Caco-2 (cell line): ENCODE data around the gene GAK. TPM values are rescaled to one million over a fixed set of nuclear protein-coding genes. Genes with fewer than 3 reads are reported as not detected.

Source experiments
- BruUV-seq: library from RNA; stranded (reverse); fragments of 400-500 nt; replicated peaks from 2 replicates; lab custom pipeline; 2021; lab: Mats Ljungman, UMichigan
- CTCF ChIA-PET: fragments of 300-600 bp; sonication (Branson Sonifier 250); formaldehyde crosslinking; loops from one replicate; lab custom pipeline; 2022; ENCODE audit warnings: antibody characterized with exemption; lab: Charles Lee
- POLR2A ChIA-PET: fragments of 300-600 bp; sonication (Branson Sonifier 250); formaldehyde crosslinking; loops from one replicate; lab custom pipeline; 2022; ENCODE audit warnings: antibody characterized with exemption; lab: Charles Lee
- DNase-seq, 2 experiments: peaks; one replicate each; pipeline versions ENCODE4 v3.0.0 to v3.0.0-alpha.2; 2020 to 2022
- H3K27me3 ChIP-seq: replicated peaks from 2 replicates; pipeline ENCODE4 v1.6.0; 2011; ENCODE audit warnings: low read length; ENCODE audit not compliant: control insufficient read depth, insufficient read depth
- H3K36me3 ChIP-seq: 2 replicates; pipeline ENCODE4 v1.5.1; 2011; ENCODE audit warnings: low read length; ENCODE audit not compliant: control insufficient read depth, insufficient read depth
- H3K4me1 ChIP-seq: fragments of 250-450 bp; sonication (Bioruptor Pico); 2 replicates; pipeline ENCODE4 v1.5.1; 2020; ENCODE audit warnings: mild to moderate bottlenecking
- H3K4me3 ChIP-seq: 2 replicates; pipeline ENCODE4 v1.5.1; 2011; ENCODE audit warnings: low read depth, mild to moderate bottlenecking, control low read depth, low read length
- H3K9me3 ChIP-seq: fragments of 250-450 bp; sonication (Bioruptor Pico); 2 replicates; pipeline ENCODE4 v1.5.1; 2020; ENCODE audit warnings: mild to moderate bottlenecking, moderate library complexity
- H3K27ac Mint-ChIP-seq: one replicate; pipeline ENCODE4 v1.8.0; 2022; ENCODE audit warnings: mixed read lengths; ENCODE audit not compliant: unreplicated experiment
- H3K27me3 Mint-ChIP-seq: one replicate; pipeline ENCODE4 v1.8.0; 2022; ENCODE audit warnings: mixed read lengths; ENCODE audit not compliant: insufficient read depth, unreplicated experiment
- H3K36me3 Mint-ChIP-seq: one replicate; pipeline ENCODE4 v1.8.0; 2022; ENCODE audit warnings: mild to moderate bottlenecking, mixed read lengths; ENCODE audit not compliant: insufficient read depth, unreplicated experiment
- H3K4me1 Mint-ChIP-seq: one replicate; pipeline ENCODE4 v1.8.0; 2022; ENCODE audit warnings: low read depth, mixed read lengths; ENCODE audit not compliant: unreplicated experiment
- H3K4me3 Mint-ChIP-seq: one replicate; pipeline ENCODE4 v1.8.0; 2022; ENCODE audit warnings: mild to moderate bottlenecking, moderate library complexity, mixed read lengths; ENCODE audit not compliant: unreplicated experiment
- H3K9me3 Mint-ChIP-seq: one replicate; pipeline ENCODE4 v1.8.0; 2022; ENCODE audit warnings: mixed read lengths; ENCODE audit not compliant: unreplicated experiment
- CTCF ChIP-seq, 2 experiments: fragments of 200-600 bp in 1 of 2; IDR thresholded peaks; 1 replicate in 1 of 2; 2 replicates in 1 of 2; pipeline versions ENCODE4 v1.5.1 to v1.8.0; 2011 to 2022; ENCODE audit warnings: antibody characterized with exemption in 1 of 2, control low read depth in 1 of 2, inconsistent platforms in 1 of 2, low read depth in 1 of 2, low read length in 1 of 2, mild to moderate bottlenecking in 1 of 2, moderate library complexity in 1 of 2; ENCODE audit not compliant: insufficient read depth in 1 of 2, severe bottlenecking in 1 of 2, unreplicated experiment in 1 of 2
- intact Hi-C: fragments of 100-400 bp; cut with micrococcal nuclease; formaldehyde crosslinking; loops from one replicate; pipeline ENCODE4 v1.10.0; 2022; ENCODE audit not compliant: unreplicated experiment
- total RNA-seq: library from RNA; stranded (reverse); gene quantifications from 2 replicates; pipeline ENCODE4 v1.2.3, GENCODE V29; 2022

Gene GAK
- total RNA-seq, 1 experiment from 2014 or later: 126 TPM

GRCh38 chr4:905485-906338 is 26.4 kb downstream of the GAK start:
- Mint-ChIP-seq H3K27me3 (no peaks in the 10 kb centered on the region), H3K36me3 (peaks cover 27% of the 10 kb centered on the region), H3K4me1 (no peaks in the 10 kb centered on the region), H3K9me3 (no peaks in the 10 kb centered on the region), H3K27ac (no peak overlapping the region), H3K4me3 (no peak overlapping the region)
- no peak for DNase-seq
- BruUV-seq: no TSS peak
- intact Hi-C loops: no loop called here
- ChIA-PET CTCF (no interaction called here), POLR2A (no interaction called here)
- Histone ChIP-seq H3K27me3 (no peaks in the 10 kb centered on the region), H3K4me1 (no peaks in the 10 kb centered on the region), H3K36me3 (no peaks in the 10 kb centered on the region; the same call in 1 of the 2 replicates), H3K4me3 (no peak overlapping the region), H3K9me3 (no peaks in the 10 kb centered on the region)
- TF ChIP-seq CTCF (IDR thresholded peaks at IDR 0.05; ENCODE audit: insufficient read depth in 1 of 2, low read depth in 1 of 2, low read length in 1 of 2, severe bottlenecking in 1 of 2, unreplicated experiment in 1 of 2): no peak

GRCh38 chr4:903066-904046 is 28.8 kb downstream of the GAK start:
- Mint-ChIP-seq H3K27ac (no peak overlapping the region), H3K4me1 (no peaks in the 10 kb centered on the region)
- intact Hi-C loops: no loop called here

More at GRCh38 chr4:903066-904046, 28.8 kb downstream of the GAK start:
- Mint-ChIP-seq H3K27me3 (no peaks in the 10 kb centered on the region), H3K4me3 (no peak overlapping the region), H3K9me3 (no peaks in the 10 kb centered on the region), H3K36me3 (peaks cover 21% of the 10 kb centered on the region)
- Histone ChIP-seq H3K9me3 (no peaks in the 10 kb centered on the region), H3K4me3 (no peak overlapping the region), H3K36me3 (no peaks in the 10 kb centered on the region; the same call in 1 of the 2 replicates), H3K4me1 (no peaks in the 10 kb centered on the region), H3K27me3 (no peaks in the 10 kb centered on the region)
- DNase-seq: no peak
- no peak for TF ChIP-seq CTCF (IDR thresholded peaks at IDR 0.05; ENCODE audit: insufficient read depth in 1 of 2, low read depth in 1 of 2, low read length in 1 of 2, severe bottlenecking in 1 of 2, unreplicated experiment in 1 of 2)
- CTCF ChIA-PET: no interaction called here
- POLR2A ChIA-PET: no interaction called here
- BruUV-seq: no TSS peak
